Measurements from ENCODE around the gene FSTL4.
A peak's percentile ranks its signal among the peaks of the same experiment; 100 is the strongest.
"Not testable (repeated sequence)": the region's sequence is repeated elsewhere in the genome, so short reads cannot be mapped to it uniquely, and the experiment has no call there.

FSTL4 gene

DNA sequence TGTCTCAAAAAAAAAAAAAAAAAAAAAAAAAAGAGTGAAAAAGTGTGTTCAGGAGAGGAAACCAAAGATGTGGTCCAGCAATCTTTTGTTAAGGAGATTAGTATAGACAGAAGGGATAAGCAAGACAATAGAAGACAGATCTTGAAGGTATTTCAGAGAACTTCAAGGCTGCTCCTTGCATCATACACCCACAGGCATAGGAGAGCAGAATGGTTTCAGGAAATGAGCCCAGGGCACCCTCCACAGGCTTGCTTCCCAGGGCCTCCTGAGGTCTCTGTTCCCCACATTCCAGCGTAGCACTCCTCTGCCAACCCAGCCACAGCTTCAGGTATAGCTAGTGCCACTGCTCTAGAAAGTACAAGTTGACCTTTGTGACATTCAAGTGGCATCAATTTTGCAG, 65.8 kb downstream of the FSTL4 start:
- DNase-seq: no peak

GRCh38 chr5:133544346-133544745, 68.0 kb downstream of the FSTL4 start:
- no peak for DNase-seq

DNA sequence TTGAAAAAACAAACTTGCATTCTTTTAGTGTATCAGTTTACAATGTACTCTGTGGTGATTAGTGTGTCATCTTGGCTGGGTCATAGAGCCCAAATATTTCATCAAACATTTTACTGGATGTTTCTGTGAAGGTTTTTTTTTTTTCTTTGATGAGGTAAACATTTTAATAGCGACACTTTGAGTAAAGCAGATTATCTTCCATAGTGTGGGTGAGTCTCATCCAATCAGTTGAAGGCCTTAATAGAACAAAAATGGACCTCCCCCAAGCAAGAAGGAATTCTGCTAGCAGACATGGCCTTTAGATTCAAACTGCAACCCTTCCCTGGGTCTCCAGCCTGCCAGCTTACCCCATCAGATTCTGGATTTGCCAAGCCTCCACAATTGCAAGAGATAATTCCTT, 72.5 kb downstream of the FSTL4 start:
- no peak for DNase-seq

GRCh38 chr5:133538718-133539117, 73.6 kb downstream of the FSTL4 start:
- no peak for DNase-seq

DNA sequence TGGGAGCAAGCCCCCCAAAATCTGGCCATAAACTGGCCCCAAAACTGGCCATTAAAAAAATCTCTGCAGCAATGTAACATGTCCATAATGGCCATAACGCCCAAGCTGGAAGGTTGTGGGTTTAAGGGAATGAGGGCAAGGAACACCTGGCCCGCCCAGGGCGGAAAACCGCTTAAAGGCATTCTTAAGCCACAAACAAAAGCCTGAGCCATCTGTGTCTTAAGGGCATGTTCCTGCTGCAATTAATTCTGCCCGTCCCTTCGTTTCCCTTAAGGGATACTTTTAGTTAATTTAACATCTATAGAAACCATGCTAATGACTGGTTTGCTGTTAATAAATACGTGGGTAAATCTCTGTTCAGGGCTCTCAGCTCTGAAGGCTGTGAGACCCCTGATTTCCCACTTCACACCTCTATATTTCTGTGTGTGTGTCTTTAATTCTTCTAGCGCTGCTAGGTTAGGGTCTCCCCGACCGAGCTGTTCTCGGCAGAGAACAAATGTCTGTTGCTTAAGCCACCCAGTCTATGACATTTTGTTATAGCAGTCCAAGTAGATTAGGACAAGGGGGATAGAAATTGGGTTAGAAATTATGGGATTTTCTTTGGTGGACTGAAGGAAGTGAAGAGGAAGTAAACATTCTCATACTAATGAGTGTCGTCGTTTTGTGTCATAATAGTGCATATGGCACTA, 77.0 kb downstream of the FSTL4 start:
- DNase-seq: not testable (repeated sequence)

DNA sequence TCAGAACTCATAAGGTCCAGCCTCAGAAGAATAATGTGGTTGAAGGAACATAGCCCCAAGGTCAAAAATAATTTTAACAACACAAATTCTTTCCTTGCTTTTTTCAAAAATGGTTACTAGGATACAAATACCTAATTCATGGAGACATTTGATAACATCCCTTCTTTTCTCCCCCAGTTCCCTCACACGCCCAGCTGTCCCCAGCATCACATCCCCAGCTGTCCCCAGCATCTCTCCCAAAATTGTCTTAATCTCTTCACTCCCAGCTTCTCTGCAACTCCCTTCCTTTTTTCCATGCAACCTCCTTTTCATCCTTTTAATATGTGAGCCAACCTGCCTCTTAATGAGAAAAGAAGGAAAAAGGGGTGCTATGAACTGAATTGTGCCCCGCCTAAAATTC, 77.8 kb downstream of the FSTL4 start:
- DNase-seq: no peak

DNA sequence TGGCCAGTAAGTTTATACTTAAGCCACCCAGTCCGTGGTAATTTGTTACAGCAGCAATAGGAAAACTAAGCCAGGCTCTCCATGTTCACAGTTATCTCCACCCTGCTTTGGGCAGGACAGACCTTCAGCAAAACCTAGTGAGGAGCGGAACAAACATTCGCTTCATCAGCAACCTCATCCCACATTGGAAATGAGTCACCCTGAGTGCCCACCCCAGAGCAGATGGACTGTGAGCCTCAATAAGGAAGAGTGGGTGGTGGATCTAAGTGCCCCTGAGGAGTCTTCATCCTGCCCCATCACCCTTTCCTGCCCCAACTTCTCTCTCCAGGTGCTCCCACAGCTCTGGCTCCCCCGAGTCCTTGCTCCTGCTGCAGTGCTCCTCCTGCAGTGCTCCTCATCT, 78.8 kb downstream of the FSTL4 start:
- no peak for DNase-seq

- DNase-seq: peak; percentile 61
These were observed 80.7 kb downstream of the FSTL4 start for GRCh38 chr5:133531594-133531993.

DNA sequence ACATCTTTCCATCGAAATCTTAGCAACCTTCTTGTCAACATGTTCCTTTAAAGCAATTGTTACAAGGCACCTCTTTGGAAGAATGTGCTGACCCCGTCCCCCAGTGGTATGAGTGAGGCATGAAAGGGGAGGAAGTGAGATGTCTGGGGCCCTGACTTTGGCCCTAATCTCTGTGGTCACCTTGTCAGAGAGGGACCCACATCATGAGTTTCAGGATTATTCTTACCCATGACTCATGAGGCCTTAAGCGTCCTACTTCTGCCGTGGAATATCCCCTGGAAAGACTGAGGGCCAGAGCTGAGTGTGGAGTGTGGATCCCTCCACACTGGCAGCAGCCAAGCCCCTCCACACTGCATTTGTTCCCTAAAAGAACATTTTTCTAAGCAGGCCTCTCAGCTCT, 81.2 kb downstream of the FSTL4 start:
- peak; percentile 1 for DNase-seq

DNA sequence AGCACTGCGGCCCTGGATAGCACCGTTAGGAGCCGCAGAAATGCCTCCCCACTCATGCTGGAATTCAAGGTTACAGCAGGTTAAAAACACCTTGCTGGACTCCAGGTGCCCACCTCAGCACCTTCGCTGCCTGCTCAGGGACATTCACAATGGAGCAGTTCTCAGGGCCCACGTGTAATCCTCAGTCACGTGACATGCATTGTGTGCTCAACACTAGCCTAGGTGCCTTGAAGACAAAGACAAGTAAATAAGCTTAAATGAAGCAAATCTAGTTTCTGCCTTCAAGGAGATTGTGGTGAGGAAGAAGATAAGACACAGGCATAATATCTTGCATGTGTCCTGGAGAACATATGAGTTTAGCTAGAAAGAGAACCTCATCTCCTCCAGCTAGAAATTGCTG, 82.1 kb downstream of the FSTL4 start:
- DNase-seq: no peak

- DNase-seq: no peak
These were observed 83.5 kb downstream of the FSTL4 start for GRCh38 chr5:133528841-133529240.

DNA sequence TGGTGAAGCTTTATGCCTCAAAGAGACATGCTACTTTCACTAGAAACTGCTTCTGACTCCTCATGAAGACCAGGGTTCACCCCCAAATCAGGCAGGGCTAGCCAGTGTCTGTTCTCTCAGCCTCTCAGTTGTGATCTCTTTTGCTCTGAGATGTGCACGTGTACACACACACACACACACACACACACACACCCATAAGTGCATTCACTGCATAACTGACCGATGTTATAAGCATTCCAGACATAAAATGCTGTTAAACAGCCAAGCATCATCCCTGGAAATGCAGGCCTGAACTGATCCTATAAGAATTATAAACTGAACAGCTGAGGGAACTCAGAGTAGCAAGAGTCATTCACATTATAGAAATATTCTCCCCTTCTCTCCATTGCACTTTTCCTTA, 85.0 kb downstream of the FSTL4 start:
- peak; percentile 52 for DNase-seq

DNA sequence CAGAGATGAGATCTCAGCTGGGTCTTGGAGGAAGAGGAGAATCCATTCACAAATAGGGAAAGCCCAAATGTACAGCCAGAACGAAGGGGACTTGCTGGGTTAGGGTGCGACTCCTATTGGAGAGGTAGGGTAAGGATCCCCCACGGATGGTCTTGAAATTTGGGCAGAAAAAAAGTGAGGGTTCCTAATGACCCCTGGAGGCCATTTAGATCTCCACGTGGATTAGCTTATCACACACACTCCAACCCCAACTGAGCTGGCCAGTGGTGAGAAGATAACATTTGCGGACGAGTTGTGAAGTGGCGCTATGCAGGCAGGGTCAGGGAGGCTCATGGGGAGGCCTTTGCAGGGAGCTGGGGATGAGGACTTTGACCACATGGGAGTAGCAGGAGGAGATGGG, 86.0 kb downstream of the FSTL4 start:
- DNase-seq: no peak

DNA sequence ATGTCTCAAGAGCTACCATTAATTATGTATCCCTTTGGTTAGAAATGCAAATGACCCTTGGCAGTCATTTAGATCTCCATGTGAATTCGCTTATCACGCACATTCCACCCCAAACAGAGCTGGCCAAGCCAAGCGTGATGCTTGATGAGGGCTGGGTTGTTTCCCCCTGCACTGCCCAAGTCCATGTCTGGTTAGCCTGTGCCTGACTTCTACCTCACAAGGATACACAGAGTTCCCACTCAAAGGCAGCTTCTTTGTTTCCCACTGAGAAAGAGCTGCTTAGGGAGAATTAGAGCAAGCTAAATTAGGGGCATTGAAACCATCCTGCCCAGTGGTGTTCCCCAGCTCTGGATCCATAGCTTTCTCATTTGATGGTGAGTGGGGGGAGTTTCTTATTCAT, 87.2 kb downstream of the FSTL4 start:
- no peak for DNase-seq

GRCh38 chr5:133524666-133525065, 87.7 kb downstream of the FSTL4 start:
- no peak for DNase-seq

GRCh38 chr5:133523961-133524586, 88.3 kb downstream of the FSTL4 start:
- no peak for DNase-seq

DNA sequence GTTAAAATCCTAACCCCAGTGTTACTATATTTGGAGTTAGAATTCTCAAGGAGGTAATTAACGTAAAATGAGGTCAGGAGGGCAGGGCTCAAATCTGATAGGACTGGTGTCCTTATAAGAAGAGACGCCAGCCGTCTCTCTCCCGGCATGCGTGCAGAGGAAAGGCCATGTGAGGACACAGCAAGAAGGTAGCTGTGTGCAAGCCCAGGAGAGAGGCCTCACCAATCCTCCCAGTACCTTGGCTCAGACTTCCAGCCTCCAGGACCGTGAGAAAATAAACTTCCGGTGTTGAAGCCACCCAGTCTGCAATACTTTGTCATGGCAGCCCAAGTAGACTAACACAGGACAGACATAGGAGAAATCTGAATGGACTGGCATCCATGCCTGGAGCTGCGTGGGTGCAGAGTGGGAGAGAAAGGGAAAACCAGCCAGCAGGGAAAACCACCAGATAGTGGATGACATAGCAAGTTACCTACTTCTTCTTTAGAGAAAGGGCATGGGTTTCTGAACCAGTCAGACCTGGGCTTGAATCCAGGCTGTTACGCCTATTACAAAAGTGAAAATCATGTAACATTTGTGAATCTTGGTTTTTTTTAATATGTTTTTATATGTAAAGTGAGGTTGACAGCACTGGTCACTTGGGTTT, 89.2 kb downstream of the FSTL4 start:
- no peak for DNase-seq

GRCh38 chr5:133521801-133522200, 90.5 kb downstream of the FSTL4 start:
- no peak for DNase-seq

DNA sequence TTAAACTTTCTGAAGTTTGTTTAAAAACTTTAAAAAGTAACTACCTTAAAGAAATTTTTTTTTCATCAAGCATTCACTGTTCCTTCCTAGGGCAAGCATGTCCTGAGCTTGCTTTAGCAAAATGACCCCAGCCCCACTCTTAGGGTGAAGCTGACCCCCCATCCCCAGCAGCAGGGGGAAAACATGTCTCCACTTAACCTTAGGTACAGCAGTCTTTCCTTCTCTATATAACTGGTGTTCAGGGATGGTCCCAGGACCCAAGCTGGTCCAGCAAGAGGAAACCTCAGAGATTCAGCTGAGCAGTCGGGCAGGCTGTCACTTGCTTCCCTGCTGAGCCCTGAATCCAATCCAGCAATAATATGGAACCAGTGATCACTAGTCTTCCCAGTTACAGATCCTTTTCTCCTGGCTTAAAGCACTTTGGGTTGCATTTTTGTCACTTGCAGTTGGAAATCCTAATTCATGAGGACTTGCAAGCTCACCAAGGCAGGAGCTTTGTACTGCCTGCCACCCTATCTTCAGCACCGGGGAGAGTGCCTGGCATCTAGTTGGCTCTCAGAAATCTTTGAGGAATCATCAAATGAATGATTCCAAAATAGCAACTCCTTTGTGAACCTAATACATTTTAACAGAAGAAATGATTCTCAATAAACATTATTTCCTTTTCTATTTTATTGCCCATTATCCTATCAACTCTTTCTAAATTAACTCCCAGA, 91.2 kb downstream of the FSTL4 start:
- no peak for DNase-seq

DNA sequence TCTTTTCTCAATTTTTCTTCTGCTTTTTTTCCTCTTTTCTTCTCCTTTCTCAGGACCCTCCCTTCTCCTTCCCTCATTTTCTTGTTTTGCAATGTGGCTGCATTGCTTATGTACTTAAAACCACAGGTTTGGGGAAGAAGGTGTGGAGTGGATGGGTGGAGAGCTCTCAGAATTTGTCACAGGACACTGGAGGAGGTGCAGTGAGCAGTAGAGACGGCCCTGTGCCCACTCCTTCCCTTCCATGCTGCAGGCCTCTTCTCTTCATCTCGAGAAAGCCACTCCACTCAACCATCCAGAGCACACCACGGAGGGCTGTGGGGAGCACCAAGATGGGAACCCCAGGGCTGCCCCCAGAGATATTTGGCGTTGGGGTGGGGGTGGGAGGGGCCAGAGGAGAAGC, 92.3 kb downstream of the FSTL4 start:
- no peak for DNase-seq

- no peak for DNase-seq
These were observed 93.2 kb downstream of the FSTL4 start for GRCh38 chr5:133519191-133519590.

- no peak for DNase-seq
These were observed 97.9 kb downstream of the FSTL4 start for GRCh38 chr5:133514456-133514855.

- DNase-seq: no peak
These were observed 99.4 kb downstream of the FSTL4 start for GRCh38 chr5:133512896-133513295.
